ENCODE data around the gene FXYD3.

The FXYD3 gene

DNA sequence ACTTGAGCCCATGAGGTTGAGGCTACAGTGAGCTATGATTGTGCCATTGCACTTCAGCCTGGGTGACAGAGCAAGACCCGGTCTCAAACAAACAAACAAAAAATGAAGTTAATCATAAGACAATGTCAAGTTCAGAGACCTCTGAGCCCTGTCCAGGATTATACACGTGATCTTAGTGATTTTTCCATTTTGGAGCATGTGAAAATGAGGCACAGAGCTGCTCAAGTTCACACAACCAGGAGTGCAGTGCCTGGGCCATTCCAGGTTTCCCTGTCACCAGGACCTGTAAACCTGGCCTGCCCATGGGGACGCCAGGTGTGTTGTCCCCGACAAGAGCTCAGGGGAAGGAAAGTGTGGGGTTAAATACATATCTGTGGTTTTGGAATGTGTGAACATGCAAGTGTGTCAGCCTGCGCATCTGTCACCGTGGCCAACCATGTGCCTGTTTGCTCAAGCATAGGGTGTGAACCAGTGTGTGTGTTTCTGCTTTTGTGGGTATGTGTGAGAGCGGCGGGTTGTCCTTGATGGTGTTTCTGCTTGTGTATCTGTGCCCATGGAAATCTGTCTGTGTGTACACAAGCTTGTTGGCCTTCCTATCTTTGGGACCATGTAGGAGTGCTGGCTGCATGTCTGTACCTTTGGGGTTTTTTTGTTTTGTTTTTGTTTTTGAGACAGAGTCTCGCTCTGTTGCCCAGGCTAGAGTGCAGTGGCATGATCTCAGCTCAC, 21.5 kb downstream of the FXYD3 start:
- DNase-seq (ENCODE audit: low read depth): no peak
- TF ChIP-seq CTCF (IDR thresholded peaks at IDR 0.05; ENCODE audit: low read depth, low read length) (no peak), POLR2A (IDR thresholded peaks at IDR 0.05; ENCODE audit: extremely low read depth, insufficient read length) (no peak), MAX (IDR thresholded peaks at IDR 0.05; ENCODE audit: low read depth, low read length) (no peak), MYC (IDR thresholded peaks at IDR 0.05; ENCODE audit: low read depth, low read length) (no peak)
- H3K4me3 ChIP-seq (ENCODE audit: low read depth, low read length): no peak overlapping the region

- H3K4me3 ChIP-seq (ENCODE audit: low read depth, low read length): no peak within 1 kb of the TSS
- TF ChIP-seq MYC (IDR thresholded peaks at IDR 0.05; ENCODE audit: low read depth, low read length): no peak
- no peak for TF ChIP-seq MAX (IDR thresholded peaks at IDR 0.05; ENCODE audit: low read depth, low read length)
- no peak for TF ChIP-seq POLR2A (IDR thresholded peaks at IDR 0.05; ENCODE audit: extremely low read depth, insufficient read length)
- no peak for TF ChIP-seq CTCF (IDR thresholded peaks at IDR 0.05; ENCODE audit: low read depth, low read length)
- no peak for DNase-seq (ENCODE audit: low read depth)
These were observed 22.8 kb downstream of the FXYD3 start, which contains the start of gene FXYD1 for GRCh38 chr19:35138305-35138892. Gene FXYD1 (plus strand): TSS chr19:35138824. CDS start chr19:35140080, 1,256 bp downstream.

DNA sequence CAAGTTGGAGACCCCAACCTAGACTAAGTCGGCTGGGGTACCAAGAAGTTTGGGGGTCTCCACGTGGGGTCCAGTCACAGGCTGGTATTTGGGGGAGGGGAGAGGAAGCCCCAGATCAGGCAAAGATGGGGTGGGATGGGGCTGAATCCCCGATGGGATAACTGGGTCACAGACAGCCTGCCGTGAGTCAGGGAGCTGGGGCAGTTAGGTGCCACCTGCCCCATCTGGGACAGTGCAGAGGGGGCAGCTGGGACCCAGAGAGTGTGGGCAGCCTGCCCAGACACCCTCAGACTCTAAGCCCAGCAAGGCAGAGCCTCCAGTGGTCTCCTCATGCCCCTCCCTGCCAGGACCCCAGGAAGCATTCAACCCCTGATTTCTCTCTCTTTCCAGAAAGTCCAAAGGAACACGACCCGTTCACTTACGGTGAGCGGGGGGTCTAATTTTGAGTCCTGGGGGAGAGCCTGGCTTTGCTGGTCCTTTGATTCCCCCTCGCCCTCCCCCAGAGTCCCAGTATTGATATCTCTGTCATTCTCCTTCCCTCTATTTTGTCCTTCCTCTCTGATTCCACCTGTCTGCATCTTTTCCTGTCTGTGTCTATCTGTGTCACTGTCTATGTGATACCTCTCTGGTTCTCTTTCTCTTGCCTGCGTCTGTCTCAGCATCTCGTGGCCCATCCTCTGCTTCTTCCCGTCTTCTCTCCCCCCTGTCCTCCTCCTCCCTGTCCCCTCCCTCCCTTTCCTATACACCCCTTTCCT, 24.8 kb downstream of the FXYD3 start:
- TF ChIP-seq POLR2A (IDR thresholded peaks at IDR 0.05; ENCODE audit: extremely low read depth, insufficient read length): no peak
- no peak for TF ChIP-seq CTCF (IDR thresholded peaks at IDR 0.05; ENCODE audit: low read depth, low read length)
- no peak for TF ChIP-seq MAX (IDR thresholded peaks at IDR 0.05; ENCODE audit: low read depth, low read length)
- TF ChIP-seq MYC (IDR thresholded peaks at IDR 0.05; ENCODE audit: low read depth, low read length): no peak
- no peak overlapping the region for H3K4me3 ChIP-seq (ENCODE audit: low read depth, low read length)
- no peak for DNase-seq (ENCODE audit: low read depth)

DNA sequence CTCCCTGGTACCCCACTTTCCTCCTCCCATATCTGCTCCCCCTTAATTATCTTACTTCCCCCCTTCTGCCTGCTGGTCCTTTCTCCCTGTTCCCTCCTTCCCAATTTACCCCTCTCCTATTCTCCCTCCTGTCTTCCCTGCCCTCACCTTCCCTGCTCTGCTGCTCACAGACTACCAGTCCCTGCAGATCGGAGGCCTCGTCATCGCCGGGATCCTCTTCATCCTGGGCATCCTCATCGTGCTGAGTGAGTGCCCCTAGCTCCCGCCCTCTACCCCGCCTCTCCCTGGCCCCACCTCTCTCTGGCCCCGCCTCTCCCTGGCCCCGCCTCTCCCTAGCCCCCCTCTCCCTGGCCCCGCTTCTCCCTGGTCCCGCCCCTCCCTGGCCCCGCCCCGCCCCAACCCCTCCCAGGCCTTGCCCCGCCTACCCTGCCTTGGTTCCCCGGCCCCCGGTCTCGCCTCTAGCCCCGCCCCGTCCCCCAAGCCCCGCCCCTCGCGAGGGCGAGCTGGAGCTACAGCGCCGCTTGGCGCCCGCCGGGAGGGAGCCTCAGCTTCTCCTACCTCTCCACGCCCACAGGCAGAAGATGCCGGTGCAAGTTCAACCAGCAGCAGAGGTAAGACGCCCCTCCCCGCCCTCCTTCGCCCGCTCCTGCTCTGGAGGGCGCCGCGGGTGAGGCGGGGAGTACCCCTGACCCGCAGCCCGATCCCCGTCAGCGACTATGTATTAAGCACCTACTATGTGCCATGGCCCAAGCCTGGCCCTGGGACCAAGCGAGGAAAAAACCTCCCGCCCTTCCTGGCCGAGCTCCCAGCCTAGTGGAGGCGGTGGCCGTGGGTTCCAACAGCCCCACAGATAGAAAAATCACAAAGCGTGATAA, 25.6 kb downstream of the FXYD3 start:
- H3K4me3 ChIP-seq (ENCODE audit: low read depth, low read length): no peak overlapping the region
- TF ChIP-seq CTCF (IDR thresholded peaks at IDR 0.05; ENCODE audit: low read depth, low read length): peak; percentile 26
- no peak for TF ChIP-seq MYC (IDR thresholded peaks at IDR 0.05; ENCODE audit: low read depth, low read length)
- no peak for TF ChIP-seq POLR2A (IDR thresholded peaks at IDR 0.05; ENCODE audit: extremely low read depth, insufficient read length)
- DNase-seq (ENCODE audit: low read depth): peak; percentile 79

GRCh38 chr19:35141837-35142605, 26.4 kb downstream of the FXYD3 start:
- H3K4me3 ChIP-seq (ENCODE audit: low read depth, low read length): no peak overlapping the region
- TF ChIP-seq POLR2A (IDR thresholded peaks at IDR 0.05; ENCODE audit: extremely low read depth, insufficient read length) (no peak), MAX (IDR thresholded peaks at IDR 0.05; ENCODE audit: low read depth, low read length) (no peak), MYC (IDR thresholded peaks at IDR 0.05; ENCODE audit: low read depth, low read length) (no peak), CTCF (IDR thresholded peaks at IDR 0.05; ENCODE audit: low read depth, low read length) (no peak)
- DNase-seq (ENCODE audit: low read depth): no peak
